Central memory CD8-positive, alpha-beta T cell (primary cell): Measurements from ENCODE around the gene HIVEP2.

Experiments
- ATAC-seq: fragments of 150-1000 bp; cut with Tn5 transposase; replicated peaks from 2 replicates; pipeline ENCODE4 v1.10.0; 2022; ENCODE audit warnings: mild to moderate bottlenecking, moderate FRiP score, moderate number of reproducible peaks; ENCODE audit not compliant: poor library complexity, severe bottlenecking; ENCODE audit errors: extremely low read depth
- DNase-seq, 2 donors: peaks; one replicate each; pipeline ENCODE4 v3.0.0; 2021; ENCODE audit warnings: low spot score in 2 of 2
- H3K27ac Mint-ChIP-seq: one replicate; pipeline ENCODE4 v1.8.0; 2022; ENCODE audit warnings: low read depth, mild to moderate bottlenecking, moderate library complexity, mixed read lengths
- H3K27me3 Mint-ChIP-seq: one replicate; pipeline ENCODE4 v1.8.0; 2022; ENCODE audit warnings: mixed read lengths
- H3K36me3 Mint-ChIP-seq: one replicate; pipeline ENCODE4 v1.8.0; 2022; ENCODE audit warnings: mild to moderate bottlenecking, moderate library complexity, mixed read lengths; ENCODE audit not compliant: insufficient read depth
- H3K4me1 Mint-ChIP-seq: one replicate; pipeline ENCODE4 v1.8.0; 2022; ENCODE audit warnings: mixed read lengths
- H3K4me3 Mint-ChIP-seq: one replicate; pipeline ENCODE4 v1.8.0; 2022; ENCODE audit warnings: mild to moderate bottlenecking, moderate library complexity, mixed read lengths
- H3K9me3 Mint-ChIP-seq: one replicate; pipeline ENCODE4 v1.8.0; 2022; ENCODE audit warnings: mixed read lengths

The HIVEP2 gene

GRCh38 chr6:142845624-142846458 is 99.1 kb downstream of the HIVEP2 start:
- Mint-ChIP-seq H3K4me1 (peaks cover 85% of the 10 kb centered on the region), H3K27me3 (no peaks in the 10 kb centered on the region), H3K9me3 (no peaks in the 10 kb centered on the region), H3K36me3 (peaks cover 15% of the 10 kb centered on the region), H3K27ac (peak overlapping the region; percentile 100), H3K4me3 (peak overlapping the region; percentile 74)
- ATAC-seq = peak; percentile 74
- peak; percentile 38 to 56 for DNase-seq

- Mint-ChIP-seq H3K27ac (peak overlapping the region; percentile 100), H3K4me3 (peak overlapping the region; percentile 74), H3K27me3 (no peaks in the 10 kb centered on the region), H3K4me1 (peaks cover 78% of the 10 kb centered on the region), H3K9me3 (no peaks in the 10 kb centered on the region), H3K36me3 (peaks cover 15% of the 10 kb centered on the region)
- DNase-seq (no peak), ATAC-seq (peak; percentile 47)
Measured at GRCh38 chr6:142845143-142845571, 99.8 kb downstream of the HIVEP2 start.

- DNase-seq = no peak
- Mint-ChIP-seq H3K36me3 (peaks cover 15% of the 10 kb centered on the region), H3K4me3 (peak overlapping the region; percentile 74), H3K27ac (peak overlapping the region; percentile 100), H3K9me3 (no peaks in the 10 kb centered on the region), H3K27me3 (no peaks in the 10 kb centered on the region), H3K4me1 (peaks cover 80% of the 10 kb centered on the region)
- ATAC-seq = no peak
Measured at GRCh38 chr6:142844065-142844755, 100.8 kb downstream of the HIVEP2 start.

GRCh38 chr6:142843361-142843760 is 101.6 kb downstream of the HIVEP2 start:
- H3K9me3 Mint-ChIP-seq = no peaks in the 10 kb centered on the region
- H3K4me1 Mint-ChIP-seq = peaks cover 81% of the 10 kb centered on the region
- peaks cover 15% of the 10 kb centered on the region for H3K36me3 Mint-ChIP-seq
- H3K27me3 Mint-ChIP-seq = no peaks in the 10 kb centered on the region
- H3K4me3 Mint-ChIP-seq = peak overlapping the region; percentile 72
- ATAC-seq (no peak), DNase-seq (no peak)
- peak overlapping the region; percentile 100 for H3K27ac Mint-ChIP-seq

- H3K9me3 Mint-ChIP-seq = no peaks in the 10 kb centered on the region
- peak overlapping the region; percentile 100 for H3K27ac Mint-ChIP-seq
- no peak for DNase-seq
- ATAC-seq = peak; percentile 50
- peaks cover 82% of the 10 kb centered on the region for H3K4me1 Mint-ChIP-seq
- peaks cover 15% of the 10 kb centered on the region for H3K36me3 Mint-ChIP-seq
- H3K27me3 Mint-ChIP-seq = no peaks in the 10 kb centered on the region
- H3K4me3 Mint-ChIP-seq = peak overlapping the region; percentile 72
Measured at GRCh38 chr6:142842418-142843261, 102.3 kb downstream of the HIVEP2 start.

- peaks cover 89% of the 10 kb centered on the region for H3K4me1 Mint-ChIP-seq
- peaks cover 15% of the 10 kb centered on the region for H3K36me3 Mint-ChIP-seq
- DNase-seq (no peak), ATAC-seq (no peak)
- H3K4me3 Mint-ChIP-seq = peak overlapping the region; percentile 72
- H3K27ac Mint-ChIP-seq = peak overlapping the region; percentile 100
- H3K27me3 Mint-ChIP-seq = no peaks in the 10 kb centered on the region
- H3K9me3 Mint-ChIP-seq = no peaks in the 10 kb centered on the region
Measured at GRCh38 chr6:142841915-142842314, 103.1 kb downstream of the HIVEP2 start.

GRCh38 chr6:142839686-142840040 is 105.3 kb downstream of the HIVEP2 start:
- H3K36me3 Mint-ChIP-seq = peaks cover 13% of the 10 kb centered on the region
- ATAC-seq = no peak
- peaks cover 82% of the 10 kb centered on the region for H3K4me1 Mint-ChIP-seq
- H3K27ac Mint-ChIP-seq = peak overlapping the region; percentile 58
- H3K4me3 Mint-ChIP-seq = peak overlapping the region; percentile 40
- H3K27me3 Mint-ChIP-seq = no peaks in the 10 kb centered on the region
- H3K9me3 Mint-ChIP-seq = no peaks in the 10 kb centered on the region
- DNase-seq = no peak

- peak overlapping the region; percentile 40 for H3K4me3 Mint-ChIP-seq
- ATAC-seq = no peak
- DNase-seq = no peak
- no peaks in the 10 kb centered on the region for H3K27me3 Mint-ChIP-seq
- H3K4me1 Mint-ChIP-seq = peaks cover 76% of the 10 kb centered on the region
- H3K27ac Mint-ChIP-seq = peak overlapping the region; percentile 58
- no peaks in the 10 kb centered on the region for H3K9me3 Mint-ChIP-seq
- peaks cover 9% of the 10 kb centered on the region for H3K36me3 Mint-ChIP-seq
Measured at GRCh38 chr6:142838821-142839685, 105.9 kb downstream of the HIVEP2 start.

- no peak for DNase-seq
- Mint-ChIP-seq H3K27ac (no peak overlapping the region), H3K4me3 (no peak overlapping the region), H3K4me1 (peaks cover 62% of the 10 kb centered on the region), H3K27me3 (no peaks in the 10 kb centered on the region), H3K36me3 (peaks cover 9% of the 10 kb centered on the region), H3K9me3 (no peaks in the 10 kb centered on the region)
- no peak for ATAC-seq
Measured at GRCh38 chr6:142835787-142836535, 109.0 kb downstream of the HIVEP2 start.

- Mint-ChIP-seq H3K9me3 (no peaks in the 10 kb centered on the region), H3K4me1 (peaks cover 70% of the 10 kb centered on the region), H3K4me3 (no peak overlapping the region), H3K36me3 (peaks cover 14% of the 10 kb centered on the region), H3K27ac (no peak overlapping the region), H3K27me3 (no peaks in the 10 kb centered on the region)
- ATAC-seq = no peak
- DNase-seq = no peak
Measured at GRCh38 chr6:142834853-142835252, 110.1 kb downstream of the HIVEP2 start.

GRCh38 chr6:142833798-142834197 is 111.2 kb downstream of the HIVEP2 start:
- H3K4me1 Mint-ChIP-seq = peaks cover 68% of the 10 kb centered on the region
- peaks cover 15% of the 10 kb centered on the region for H3K36me3 Mint-ChIP-seq
- H3K27me3 Mint-ChIP-seq = no peaks in the 10 kb centered on the region
- H3K27ac Mint-ChIP-seq = peak overlapping the region; percentile 40
- DNase-seq (no peak), ATAC-seq (no peak)
- no peaks in the 10 kb centered on the region for H3K9me3 Mint-ChIP-seq
- no peak overlapping the region for H3K4me3 Mint-ChIP-seq
